Amniotic epithelial cell (primary cell): ENCODE results near the gene CLDN7.
A peak's percentile ranks its signal among the peaks of the same experiment; 100 is the strongest.

ENCODE experiments used
- DNase-seq: peaks from one replicate; pipeline ENCODE4 v3.0.0-alpha.2; 2010; ENCODE audit warnings: low read depth

The CLDN7 gene

DNA sequence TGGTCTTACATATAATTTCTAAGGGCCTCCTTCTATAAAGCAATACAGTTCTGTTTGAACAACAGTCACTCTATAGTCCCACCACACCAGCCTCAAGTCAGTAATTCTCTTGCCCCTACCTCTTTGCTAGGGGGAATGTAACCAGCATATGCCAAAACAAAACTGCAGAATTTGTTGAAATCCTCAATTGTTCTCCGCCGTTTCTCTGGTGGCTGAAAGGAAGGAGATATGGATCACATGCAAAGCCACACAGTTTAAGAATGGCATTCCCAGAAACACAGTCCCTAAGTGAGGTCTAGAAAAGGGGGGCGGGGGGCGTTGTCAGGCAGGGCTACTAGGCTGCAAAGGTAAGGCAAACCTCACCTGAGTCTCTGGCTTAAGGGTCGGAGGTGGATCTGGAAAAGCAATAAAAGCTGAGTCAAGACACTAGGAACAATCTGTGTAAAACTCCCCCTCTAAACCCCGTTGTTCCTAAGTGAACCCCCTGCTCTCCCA is 25.0 kb downstream of the CLDN7 start:
- no peak for DNase-seq

DNA sequence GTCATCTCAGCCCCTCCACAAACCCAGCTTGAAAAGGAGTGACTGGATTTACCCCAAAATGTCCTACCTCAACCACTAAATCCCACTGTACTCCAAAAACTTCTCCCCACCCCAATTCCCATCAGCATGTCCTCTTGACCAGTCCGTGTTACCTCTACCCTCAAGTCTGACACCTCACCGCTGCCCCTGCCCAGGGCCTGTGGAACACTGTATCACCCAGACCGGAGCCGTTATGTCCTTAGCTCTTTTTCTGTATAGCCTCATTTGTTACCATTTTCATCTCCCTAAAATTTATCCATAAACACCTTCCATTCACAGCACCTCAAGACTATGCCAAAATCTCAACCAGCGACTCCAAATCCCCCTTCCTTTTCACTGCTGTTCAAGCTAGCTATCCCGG is 25.5 kb downstream of the CLDN7 start:
- DNase-seq = no peak

DNA sequence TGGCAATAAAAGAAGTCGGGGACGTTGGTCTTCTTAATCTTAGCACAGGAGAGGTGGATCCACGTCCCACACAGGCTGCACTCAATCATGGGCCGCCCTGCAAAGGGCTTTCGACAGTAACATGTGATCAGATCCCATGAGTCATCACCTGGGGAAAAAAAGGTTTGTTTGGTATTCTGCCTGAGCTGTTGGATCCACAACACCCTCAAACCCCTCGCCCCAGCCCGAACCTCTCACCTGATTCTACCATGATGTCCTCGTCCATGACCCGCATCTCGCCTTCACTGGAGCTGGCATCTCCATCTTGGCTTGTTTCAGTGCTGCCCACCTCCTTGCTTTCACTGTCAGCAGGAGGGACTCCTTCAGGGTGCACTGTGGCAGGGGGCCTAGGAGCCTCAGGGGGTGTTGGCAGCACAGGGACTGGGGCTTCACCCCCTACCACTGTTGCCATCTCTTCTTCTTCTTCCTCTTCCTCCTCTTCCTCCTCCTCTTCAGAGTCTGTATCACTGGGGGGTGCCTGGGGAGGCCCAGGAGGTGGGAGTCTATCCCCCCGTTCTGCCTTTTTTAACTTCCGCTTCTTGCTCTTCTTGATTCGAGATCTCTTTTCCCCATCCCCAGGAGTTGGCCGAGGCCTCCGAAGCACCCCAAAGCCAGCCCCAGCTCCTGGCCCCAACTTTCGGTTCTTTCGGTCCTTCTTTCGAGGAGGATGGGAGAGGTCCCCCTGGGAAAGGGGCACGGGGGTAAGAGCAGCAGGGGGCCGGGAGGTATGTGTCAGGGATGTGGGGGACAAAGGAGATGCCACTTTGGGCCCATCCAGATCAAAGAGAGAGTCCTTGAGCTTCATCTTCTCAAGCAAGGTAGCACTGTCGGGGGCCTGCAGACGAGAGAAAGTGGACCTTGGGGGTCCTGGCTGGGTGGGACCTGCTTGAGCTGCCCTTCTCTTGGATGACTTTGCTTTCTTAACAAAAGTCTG is 26.3 kb downstream of the CLDN7 start:
- peak; percentile 66 for DNase-seq

DNA sequence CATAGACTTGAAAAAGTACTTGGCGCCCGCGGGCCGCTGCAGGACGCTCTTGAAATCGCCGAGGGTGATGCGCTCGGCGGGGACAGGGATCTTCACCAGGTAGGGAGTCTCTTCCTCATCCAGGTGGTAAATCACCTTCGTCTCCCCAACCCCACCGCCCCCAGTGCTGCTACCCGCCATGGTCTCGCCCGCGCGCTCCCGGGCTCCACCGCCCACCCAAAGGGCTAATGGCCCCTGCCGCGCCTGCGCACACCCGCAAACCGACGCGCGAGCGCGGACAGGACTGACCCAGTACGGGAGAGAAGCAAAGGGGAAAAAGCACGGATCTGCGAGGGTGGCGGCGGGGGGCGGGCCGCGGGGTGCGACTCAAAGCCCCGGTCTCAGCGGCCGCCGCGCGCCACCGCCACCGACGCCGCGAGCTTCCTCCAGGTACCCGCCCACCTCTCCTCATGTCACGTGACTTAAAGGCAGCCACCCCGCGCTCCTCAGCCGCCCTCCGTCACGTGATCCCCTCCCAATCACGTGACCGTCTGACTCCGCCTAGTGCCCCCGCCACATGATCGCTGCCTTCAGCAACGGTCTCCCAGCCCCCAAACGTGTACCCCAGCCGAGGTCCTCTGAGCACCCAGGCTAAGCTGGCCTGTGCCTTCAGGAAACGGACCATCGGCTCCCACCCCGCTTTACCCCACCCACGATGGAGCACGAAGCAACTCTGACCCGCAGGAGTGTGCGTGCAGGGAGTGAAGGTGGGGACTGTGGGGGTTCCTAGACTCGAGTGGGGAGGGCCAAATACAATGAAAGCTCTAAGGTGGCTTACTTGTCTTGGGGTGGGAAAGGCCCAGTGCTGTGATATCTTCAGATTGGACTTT is 28.0 kb downstream of the CLDN7 start, which contains the start of gene DVL2:
TSS of gene DVL2 (minus strand) at position 435 of the 869 bp plus-strand sequence. CDS start at position 180, 255 bp downstream.
- DNase-seq = peak; percentile 89

DNA sequence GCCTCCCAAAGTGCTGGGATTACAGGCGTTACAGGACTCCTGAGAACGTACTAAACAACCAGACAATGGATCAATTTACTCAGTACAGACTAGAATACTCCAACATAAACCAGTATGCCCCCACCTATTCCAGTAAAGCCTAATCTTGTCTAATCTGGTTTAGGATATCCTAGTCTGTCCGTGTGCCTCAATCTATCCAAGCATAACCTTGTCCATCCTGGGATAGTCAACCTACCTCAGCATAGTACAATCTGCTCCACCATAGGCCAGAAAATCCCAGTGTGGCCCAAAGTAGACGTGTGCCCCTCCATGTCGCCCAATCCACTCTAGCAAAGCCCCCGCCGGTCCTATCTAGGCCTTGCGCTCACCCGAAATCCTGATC is 28.6 kb downstream of the CLDN7 start:
- DNase-seq = no peak

DNA sequence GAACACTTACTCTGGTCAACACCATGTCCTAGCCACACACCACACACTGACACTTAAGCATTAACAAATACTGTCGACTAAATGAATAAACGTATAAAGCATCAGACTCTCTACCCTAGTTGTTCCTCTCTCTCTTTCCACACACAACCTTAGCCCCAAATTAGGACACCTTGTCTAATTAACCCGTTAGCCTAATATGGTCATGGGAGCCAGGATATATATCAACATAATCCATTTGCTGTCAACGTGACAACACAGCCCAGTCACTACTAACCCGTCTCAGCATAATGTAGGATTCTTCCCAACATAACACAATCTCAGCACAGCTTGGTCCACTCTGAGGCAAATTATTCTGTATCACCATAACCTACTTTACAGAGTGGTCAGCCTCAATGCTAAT is 30.2 kb downstream of the CLDN7 start:
- no peak for DNase-seq

DNA sequence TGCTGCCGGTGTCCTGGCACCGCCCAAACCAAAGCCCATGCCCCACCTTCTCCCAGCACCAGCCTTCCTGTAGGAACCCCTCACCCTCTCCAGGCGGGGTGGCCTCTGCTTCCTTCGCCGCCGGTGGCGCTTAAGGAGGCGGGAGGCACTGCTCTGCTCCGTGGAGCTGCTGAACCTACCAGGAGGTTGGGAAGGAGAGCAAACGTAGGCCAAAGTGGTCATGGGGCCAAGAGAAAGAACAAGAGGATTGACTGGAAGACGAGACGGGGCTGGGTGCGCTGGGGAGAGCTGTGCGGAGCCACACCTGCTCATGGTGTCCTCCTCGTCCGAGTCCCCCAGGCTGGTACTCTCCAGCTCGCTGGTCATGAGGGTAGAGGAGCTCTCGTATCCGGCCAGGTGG is 32.8 kb downstream of the CLDN7 start:
- DNase-seq = no peak

DNA sequence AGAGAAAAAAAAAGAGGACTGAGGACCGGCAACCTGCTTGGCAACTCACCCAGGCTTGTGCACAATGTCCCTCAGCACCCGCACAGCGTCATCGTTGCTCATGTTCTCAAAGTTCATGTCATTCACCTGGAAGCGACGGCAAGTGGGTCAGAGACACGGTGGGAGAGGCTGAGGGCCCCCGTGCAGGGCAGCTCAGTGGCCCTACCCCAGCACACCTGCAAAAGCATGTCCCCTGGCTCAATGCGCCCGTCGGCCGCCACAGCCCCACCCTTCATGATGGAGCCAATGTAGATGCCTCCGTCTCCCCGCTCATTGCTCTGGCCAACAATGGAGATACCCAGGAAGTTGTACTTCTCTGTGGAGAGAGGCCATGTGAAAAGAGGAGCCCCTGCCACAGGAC is 33.4 kb downstream of the CLDN7 start:
- DNase-seq = no peak

DNA sequence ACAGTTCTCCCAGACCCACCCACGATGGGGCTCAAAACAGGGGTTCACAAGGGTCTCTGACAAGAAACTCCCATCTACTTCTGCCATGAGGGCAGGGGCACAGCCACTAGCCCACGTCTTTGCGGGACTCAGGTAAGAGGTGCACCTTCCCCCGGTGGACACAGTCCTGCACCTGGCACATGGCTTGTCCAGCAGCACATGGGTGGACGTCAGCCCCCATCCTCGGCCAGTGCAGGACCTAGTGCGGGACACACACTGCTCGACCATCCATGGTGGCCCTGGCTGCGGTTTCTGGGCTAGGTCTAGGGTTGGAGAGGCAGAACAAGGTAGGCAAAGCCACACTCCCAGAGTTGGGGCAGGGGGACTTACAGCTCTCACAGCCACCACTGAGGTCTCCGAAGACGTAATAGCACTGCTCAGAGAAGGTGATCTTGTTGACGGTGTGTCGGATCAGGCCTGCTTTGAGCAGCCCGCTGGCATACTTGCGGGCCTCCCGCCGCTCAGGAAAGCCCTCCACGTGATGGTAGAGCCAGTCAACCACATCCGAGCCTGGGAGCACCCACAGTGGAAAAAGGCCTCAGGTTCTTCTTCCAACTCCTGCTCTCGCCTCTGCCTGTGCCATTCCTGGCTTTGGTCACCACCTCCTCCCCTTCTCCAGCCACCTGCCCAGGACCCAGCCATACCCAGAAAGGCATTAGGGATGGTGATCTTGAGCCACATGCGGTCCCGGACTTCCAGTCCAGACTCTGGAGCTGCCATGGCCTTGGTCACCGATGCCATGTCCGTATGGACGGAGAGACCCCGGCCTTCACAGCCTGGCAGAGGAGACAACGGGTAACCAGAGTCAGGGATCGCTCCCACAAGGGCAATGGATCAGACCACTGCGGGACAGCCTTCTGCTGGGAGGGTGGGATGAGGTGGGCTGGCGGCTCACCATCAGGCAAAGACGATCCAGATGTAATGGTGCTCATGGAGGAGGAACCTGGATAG is 35.3 kb downstream of the CLDN7 start:
- no peak for DNase-seq

DNA sequence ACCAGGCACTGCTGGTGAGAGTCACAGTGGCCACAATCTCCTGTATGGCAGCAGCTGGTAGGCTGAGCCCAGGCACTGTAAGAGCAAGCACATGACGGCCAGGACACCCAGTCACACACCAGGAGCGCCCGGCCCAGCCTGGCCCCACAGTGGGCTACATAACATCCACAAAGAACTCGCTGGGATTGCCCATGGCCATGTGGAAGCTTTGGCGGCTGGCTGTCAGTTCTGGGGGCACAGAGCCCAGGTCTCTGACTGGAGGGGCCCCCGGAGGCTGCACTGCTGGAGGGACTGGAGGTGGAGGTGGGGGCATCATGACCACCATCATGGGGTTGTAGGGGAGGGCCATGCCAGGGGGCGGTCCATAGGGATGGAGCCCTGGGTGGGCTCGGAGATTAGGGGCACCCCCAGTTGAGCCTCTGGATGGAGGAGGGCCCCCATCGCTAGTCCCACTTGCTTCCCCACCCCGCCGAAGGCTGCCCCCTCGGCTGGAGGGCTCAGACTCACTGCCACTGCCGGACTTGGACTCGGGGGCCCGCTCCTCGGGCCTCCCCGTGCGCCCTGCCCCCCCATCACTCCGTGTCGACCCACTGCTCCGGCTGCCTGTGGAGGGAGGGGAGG is 36.5 kb downstream of the CLDN7 start:
- no peak for DNase-seq

DNA sequence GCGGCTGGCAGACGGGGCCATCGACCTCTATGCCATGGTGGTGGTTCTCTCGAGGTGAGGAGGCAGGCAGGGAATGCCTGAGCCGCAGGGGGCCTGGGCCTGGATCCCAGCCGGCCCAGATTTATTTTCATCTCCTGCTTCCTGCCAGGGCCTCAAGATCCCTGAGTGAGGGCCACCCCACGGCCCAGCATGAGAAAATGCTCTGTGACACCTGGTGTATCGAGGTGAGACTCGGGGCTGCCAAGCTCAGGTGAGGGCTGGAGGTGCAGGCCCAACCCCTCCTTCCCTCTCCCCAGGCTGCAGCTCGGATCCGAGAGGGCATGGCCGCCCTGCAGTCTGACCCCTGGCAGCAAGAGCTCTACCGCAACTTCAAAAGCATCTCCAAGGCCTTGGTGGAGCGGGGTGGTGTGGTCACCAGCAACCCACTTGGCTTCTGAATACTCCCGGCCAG is 37.6 kb downstream of the CLDN7 start:
- DNase-seq = no peak

DNA sequence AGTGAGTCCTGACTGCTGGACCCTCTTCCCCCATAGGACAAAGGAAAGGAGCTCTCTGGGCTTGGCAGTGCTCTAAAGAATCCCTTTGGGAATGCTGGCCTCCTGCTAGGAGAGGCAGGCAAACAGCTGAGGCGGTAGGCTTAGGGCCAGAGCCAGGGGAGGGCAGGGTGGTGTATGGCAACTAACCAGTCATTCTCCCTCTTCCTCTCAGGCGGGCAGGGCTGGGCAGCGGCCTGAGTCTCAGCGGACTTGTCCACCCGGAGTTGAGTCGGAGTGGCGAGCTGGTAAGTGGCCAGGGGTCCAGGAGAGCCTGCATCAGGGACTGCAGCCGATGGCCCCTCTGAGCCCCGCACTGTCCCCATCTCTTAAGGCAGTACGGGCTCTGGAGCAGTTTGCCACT is 38.2 kb downstream of the CLDN7 start:
- no peak for DNase-seq

DNA sequence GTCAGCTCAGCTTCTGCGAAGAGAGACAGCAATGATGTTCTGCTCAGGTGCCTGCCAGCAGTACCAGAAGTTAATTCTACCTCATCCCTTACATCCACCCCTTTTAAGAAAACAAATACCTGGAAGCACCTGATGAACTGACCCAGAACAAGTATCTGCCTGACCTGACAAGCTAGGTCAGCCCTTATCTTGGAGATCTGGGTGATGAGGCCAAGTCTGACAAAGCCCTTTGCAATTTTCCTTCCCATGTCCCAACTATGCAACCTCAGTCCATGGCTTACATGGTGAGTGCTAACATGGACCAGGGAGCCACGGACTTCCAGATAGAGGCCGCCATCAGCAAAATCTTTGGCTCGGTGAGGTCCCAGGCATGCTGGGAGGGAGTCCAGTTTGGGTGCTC is 38.9 kb downstream of the CLDN7 start:
- peak; percentile 36 for DNase-seq

DNA sequence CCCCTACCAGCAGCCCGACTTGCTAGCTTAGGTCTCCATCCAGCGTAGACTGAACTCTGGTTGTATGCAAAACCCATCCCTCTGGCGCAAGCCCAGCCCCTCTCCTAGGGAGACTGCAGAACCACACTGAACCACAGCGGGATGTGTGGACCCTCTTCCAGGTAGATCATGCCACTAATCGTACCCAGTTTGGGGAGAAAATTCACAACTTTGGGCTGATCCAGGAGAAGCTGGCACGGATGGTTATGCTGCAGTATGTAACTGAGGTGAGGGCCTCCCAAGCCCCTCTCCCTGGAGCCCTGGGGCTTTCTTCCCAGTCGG is 39.3 kb downstream of the CLDN7 start:
- DNase-seq = no peak

DNA sequence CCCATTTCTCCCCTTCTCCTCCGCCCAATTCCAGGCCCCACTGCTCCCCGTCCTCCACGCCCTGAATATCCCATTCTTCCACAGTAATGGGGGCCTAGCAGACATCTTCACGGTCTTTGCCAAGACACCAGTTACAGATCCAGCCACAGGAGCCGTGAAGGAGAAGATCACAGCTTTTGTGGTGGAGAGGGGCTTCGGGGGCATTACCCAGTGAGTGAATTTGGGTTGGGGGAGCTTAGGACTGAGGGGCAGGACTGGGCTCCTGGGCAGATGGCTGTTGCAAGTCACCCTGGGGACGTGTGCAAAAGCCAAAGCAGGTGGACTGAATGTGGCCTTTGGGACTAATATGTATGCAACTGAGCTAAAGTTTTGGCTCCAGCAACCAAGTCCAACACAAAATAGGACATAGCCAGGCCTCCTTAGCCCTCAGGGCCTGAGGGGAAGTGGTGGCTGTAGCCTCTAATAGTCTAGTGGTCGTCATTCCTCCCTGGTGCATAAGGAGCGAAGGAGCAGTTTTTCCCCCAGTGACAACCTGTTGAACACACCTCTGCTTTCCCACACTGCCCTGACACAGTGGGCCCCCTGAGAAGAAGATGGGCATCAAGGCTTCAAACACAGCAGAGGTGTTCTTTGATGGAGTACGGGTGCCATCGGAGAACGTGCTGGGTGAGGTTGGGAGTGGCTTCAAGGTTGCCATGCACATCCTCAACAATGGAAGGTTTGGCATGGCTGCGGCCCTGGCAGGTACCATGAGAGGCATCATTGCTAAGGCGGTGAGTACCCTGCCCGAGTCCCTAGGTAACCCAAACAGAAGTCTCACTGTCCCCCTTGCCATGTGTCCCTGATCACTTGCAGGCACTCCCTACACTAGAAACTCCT is 39.9 kb downstream of the CLDN7 start:
- no peak for DNase-seq

DNA sequence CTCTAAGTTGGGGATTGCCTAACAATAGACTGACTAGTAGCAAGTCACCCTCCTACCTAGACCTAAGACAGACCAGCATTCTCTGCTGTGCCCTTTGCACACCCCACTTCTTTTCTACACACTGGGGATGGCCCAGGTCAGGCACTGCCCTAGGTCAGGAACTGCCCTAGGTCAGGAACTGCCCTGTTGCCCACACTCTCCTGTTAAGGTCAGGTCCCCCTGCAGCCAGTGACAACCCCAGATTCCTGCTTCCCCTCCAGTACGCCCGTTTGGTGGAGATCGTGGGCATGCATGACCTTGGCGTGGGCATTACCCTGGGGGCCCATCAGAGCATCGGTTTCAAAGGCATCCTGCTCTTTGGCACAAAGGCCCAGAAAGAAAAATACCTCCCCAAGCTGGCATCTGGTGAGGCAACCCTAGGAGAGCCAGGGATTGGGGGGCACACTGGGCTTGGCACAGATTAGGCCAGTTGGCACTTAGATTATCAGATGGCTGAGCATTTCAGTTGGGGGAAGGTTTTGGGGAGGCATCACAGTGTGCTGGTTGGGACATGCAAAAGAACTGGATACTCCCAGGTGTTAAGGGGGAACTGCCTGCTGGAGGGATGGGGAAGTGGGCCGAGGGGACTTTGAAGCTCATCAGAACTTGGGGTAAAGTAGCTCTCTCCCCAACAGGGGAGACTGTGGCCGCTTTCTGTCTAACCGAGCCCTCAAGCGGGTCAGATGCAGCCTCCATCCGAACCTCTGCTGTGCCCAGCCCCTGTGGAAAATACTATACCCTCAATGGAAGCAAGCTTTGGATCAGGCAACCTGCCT is 40.8 kb downstream of the CLDN7 start:
- no peak for DNase-seq

DNA sequence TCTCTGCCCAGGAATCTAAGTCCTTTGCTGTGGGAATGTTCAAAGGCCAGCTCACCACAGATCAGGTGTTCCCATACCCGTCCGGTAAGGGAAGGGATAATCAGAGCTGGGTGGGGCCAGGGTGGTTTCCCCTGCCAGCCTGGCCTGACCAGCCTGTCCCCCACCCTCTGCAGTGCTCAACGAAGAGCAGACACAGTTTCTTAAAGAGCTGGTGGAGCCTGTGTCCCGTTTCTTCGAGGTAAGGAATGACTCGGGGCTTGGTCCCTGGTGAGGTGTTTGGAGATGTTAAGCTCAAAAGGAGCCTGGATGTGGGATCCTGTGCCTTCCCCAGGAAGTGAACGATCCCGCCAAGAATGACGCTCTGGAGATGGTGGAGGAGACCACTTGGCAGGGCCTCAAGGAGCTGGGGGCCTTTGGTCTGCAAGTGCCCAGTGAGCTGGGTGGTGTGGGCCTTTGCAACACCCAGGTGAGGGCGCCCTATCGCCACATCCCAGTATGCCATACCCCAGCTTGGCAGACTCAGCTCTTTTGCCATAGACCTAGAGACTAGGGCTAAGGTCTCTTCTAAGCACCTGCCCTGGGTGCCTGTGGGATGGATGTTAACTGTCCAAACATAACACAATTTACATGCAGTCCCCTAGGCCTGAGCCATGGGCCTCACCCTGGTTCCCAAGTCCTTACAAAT is 41.5 kb downstream of the CLDN7 start:
- DNase-seq = peak; percentile 66

DNA sequence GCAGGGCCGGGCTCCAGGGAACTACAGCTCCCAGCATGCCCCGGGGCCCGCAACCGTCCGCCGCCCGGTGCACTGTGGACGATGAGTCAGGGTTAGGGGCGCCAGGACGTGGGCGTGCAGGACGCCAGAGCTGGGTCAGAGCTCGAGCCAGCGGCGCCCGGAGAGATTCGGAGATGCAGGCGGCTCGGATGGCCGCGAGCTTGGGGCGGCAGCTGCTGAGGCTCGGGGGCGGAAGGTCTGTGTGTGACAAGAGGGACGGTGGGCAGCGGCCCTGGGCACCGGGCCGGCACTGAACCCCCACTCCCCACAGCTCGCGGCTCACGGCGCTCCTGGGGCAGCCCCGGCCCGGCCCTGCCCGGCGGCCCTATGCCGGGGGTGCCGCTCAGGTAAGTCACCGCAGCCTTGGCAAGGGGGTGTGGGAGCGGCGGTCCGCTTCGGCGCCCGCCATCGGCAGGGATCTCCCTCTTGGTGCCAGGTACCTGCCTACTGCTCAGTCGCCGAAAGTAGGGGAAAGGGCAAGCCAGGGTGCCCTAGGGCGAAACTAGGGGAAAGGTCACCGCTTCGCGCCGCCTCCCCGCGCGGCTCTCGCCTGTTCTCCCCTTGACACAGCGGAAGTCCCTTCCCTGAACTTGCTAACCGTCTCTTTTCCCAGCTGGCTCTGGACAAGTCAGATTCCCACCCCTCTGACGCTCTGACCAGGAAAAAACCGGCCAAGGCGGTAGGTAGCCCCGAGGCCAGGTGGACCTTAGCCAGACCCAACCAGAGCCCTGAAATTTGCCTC is 42.3 kb downstream of the CLDN7 start, which contains the start of the genes ACADVL and DLG4:
TSS of gene ACADVL (plus strand) at position 127 of the 781 bp plus-strand sequence. CDS start at position 174, 47 bp downstream.
TSS of gene DLG4 (minus strand) at position 25 of the 781 bp plus-strand sequence.
- peak; percentile 80 for DNase-seq
